Endothelial cell of umbilical vein (primary cell): ENCODE results near the gene EFCAB5. TPM values are rescaled to one million over a fixed set of nuclear protein-coding genes. Genes with fewer than 3 reads are reported as not detected.

ENCODE experiments used
- BruUV-seq: library from RNA; stranded (reverse); fragments of 400-500 nt; replicated peaks from 2 replicates; lab custom pipeline; 2021; lab: Mats Ljungman, UMichigan
- CTCF ChIA-PET: fragments of 300-600, 350-600 bp; sonication (Branson Sonifier 250); formaldehyde crosslinking; loops from one replicate; lab custom pipeline; 2021; ENCODE audit warnings: antibody characterized with exemption, inconsistent platforms; lab: Charles Lee
- POLR2A ChIA-PET: fragments of 300-600, 350-600 bp; sonication (Branson Sonifier 250); formaldehyde crosslinking; loops from one replicate; lab custom pipeline; 2021; ENCODE audit warnings: antibody characterized with exemption, inconsistent platforms; lab: Charles Lee
- DNase-seq: peaks from one replicate; pipeline ENCODE4 v3.0.0-alpha.2; 2011; ENCODE audit warnings: low read depth, low spot score
- FAIRE-seq: peaks from 2 replicates; lab custom pipeline; 2011; peaks lifted over from hg19 to GRCh38; lab: Jason Lieb, UNC
- H2AFZ ChIP-seq: 2 replicates; pipeline ENCODE4 v1.6.0; 2012; ENCODE audit warnings: low read depth, low read length, control low read depth, inconsistent platforms
- H3K27ac ChIP-seq: 2 replicates; pipeline ENCODE4 v1.5.1; 2011; ENCODE audit warnings: low read depth, mild to moderate bottlenecking, control low read depth, low read length, moderate library complexity; ENCODE audit not compliant: insufficient read depth
- H3K27me3 ChIP-seq, 2 experiments: 2 replicates each; pipeline versions ENCODE4 v1.6.0 to v1.6.1; 2011; ENCODE audit warnings: low read length in 2 of 2, mixed read lengths in 1 of 2; ENCODE audit not compliant: control insufficient read depth in 2 of 2, insufficient read depth in 2 of 2
- H3K36me3 ChIP-seq, 2 experiments: 2 replicates in 1 of 2; 3 replicates in 1 of 2; pipeline ENCODE4 v1.5.1; 2011; ENCODE audit warnings: low read length in 2 of 2, mild to moderate bottlenecking in 1 of 2, moderate library complexity in 1 of 2; ENCODE audit not compliant: control insufficient read depth in 2 of 2, insufficient read depth in 2 of 2; ENCODE audit errors: extremely low read depth in 1 of 2
- H3K4me1 ChIP-seq: 3 replicates; pipeline ENCODE4 v1.5.1; 2011; ENCODE audit warnings: mild to moderate bottlenecking, low read length; ENCODE audit not compliant: control insufficient read depth, insufficient read depth; ENCODE audit errors: extremely low read depth
- H3K4me2 ChIP-seq: 2 replicates; pipeline ENCODE4 v1.6.1; 2011; ENCODE audit warnings: low read length, control low read depth, mixed read lengths; ENCODE audit not compliant: insufficient read depth
- H3K4me3 ChIP-seq, 3 experiments: fragments of 200-600 bp in 1 of 3; sonication (generic), shearing (Covaris generic) in 1 of 3; replicated peaks in 1 of 3; 2 replicates each; pipeline ENCODE4 v1.5.1; 2011 to 2016; ENCODE audit warnings: control low read depth in 3 of 3, low read length in 3 of 3, mild to moderate bottlenecking in 2 of 3, inconsistent platforms in 1 of 3, low read depth in 1 of 3, moderate library complexity in 1 of 3; ENCODE audit not compliant: insufficient read depth in 1 of 3
- H3K79me2 ChIP-seq: 2 replicates; pipeline ENCODE4 v1.6.0; 2012; ENCODE audit warnings: low read length, inconsistent platforms; ENCODE audit not compliant: control insufficient read depth, insufficient read depth
- H3K9ac ChIP-seq: replicated peaks from 2 replicates; pipeline ENCODE3; 2011; ENCODE audit warnings: low read length, control low read depth; ENCODE audit not compliant: insufficient read depth; ENCODE audit errors: extremely low read depth
- H3K9me1 ChIP-seq: replicated peaks from 3 replicates; pipeline ENCODE4 v1.6.0; 2011; ENCODE audit warnings: mild to moderate bottlenecking, low read length; ENCODE audit not compliant: control insufficient read depth, insufficient read depth; ENCODE audit errors: extremely low read depth
- H3K9me3 ChIP-seq: replicated peaks from 2 replicates; pipeline ENCODE4 v1.5.1; 2012; ENCODE audit warnings: low read length, inconsistent platforms; ENCODE audit not compliant: control insufficient read depth, insufficient read depth
- H4K20me1 ChIP-seq: replicated peaks from 2 replicates; pipeline ENCODE3; 2011; ENCODE audit warnings: mild to moderate bottlenecking, low read length; ENCODE audit not compliant: control insufficient read depth, insufficient read depth; ENCODE audit errors: extremely low read depth
- CTCF ChIP-seq, 2 donors: IDR thresholded peaks; 1 replicate in 1 of 2; 2 replicates in 1 of 2; pipeline ENCODE4 v1.5.1; 2011; ENCODE audit warnings: low read length in 2 of 2, mild to moderate bottlenecking in 2 of 2, moderate library complexity in 2 of 2, control low read depth in 1 of 2, inconsistent platforms in 1 of 2, low read depth in 1 of 2; ENCODE audit not compliant: insufficient read depth in 1 of 2; ENCODE audit errors: extremely low read depth in 1 of 2
- EZH2 ChIP-seq: IDR thresholded peaks from 2 replicates; pipeline ENCODE4 v1.6.1; 2012; ENCODE audit warnings: borderline replicate concordance, low read depth, mild to moderate bottlenecking, moderate library complexity, low read length, inconsistent platforms; ENCODE audit not compliant: severe bottlenecking
- FOS ChIP-seq: IDR thresholded peaks from 2 replicates; pipeline ENCODE4 v1.6.1; 2011; ENCODE audit warnings: mild to moderate bottlenecking, low read length, moderate library complexity, borderline replicate concordance; ENCODE audit not compliant: insufficient read depth
- GATA2 ChIP-seq: IDR thresholded peaks from 2 replicates; pipeline ENCODE4 v1.7.0; 2011; ENCODE audit warnings: low read depth, mild to moderate bottlenecking, moderate library complexity, mixed read lengths, low read length; ENCODE audit not compliant: insufficient read length, insufficient read depth
- JUN ChIP-seq: IDR thresholded peaks from 2 replicates; pipeline ENCODE4 v1.6.1; 2011; ENCODE audit warnings: borderline replicate concordance, low read depth; ENCODE audit not compliant: insufficient read length, insufficient read depth
- MYC ChIP-seq: IDR thresholded peaks from one replicate; pipeline ENCODE4 v1.6.1; 2011; ENCODE audit warnings: mild to moderate bottlenecking, low read depth, low read length
- POLR2A ChIP-seq: IDR thresholded peaks from 2 replicates; pipeline ENCODE4 v1.6.1; 2012; ENCODE audit warnings: low read depth, mild to moderate bottlenecking, control low read depth, low read length
- POLR2AphosphoS5 ChIP-seq: IDR thresholded peaks from 2 replicates; pipeline ENCODE4 v1.6.1; 2012; ENCODE audit warnings: low read depth, mild to moderate bottlenecking, control low read depth, low read length, moderate library complexity; ENCODE audit not compliant: insufficient read depth
- dilution Hi-C: fragments of 300-500 bp; cut with MboI; formaldehyde crosslinking; loops from one replicate; pipeline ENCODE4 v1.15.0; 2019; ENCODE audit warnings: low sequenced_read_pairs; ENCODE audit not compliant: extremely low pct_ligation_motif_present
- intact Hi-C: fragments of 100-400 bp; cut with micrococcal nuclease; formaldehyde crosslinking; loops from one replicate; pipeline ENCODE4 v1.10.0; 2022
- polyA plus RNA-seq, 4 experiments: library from polyadenylated mRNA; depleted of rRNA in 3 of 4; stranded (reverse) in 3 of 4; unstranded in 1 of 4; fragments of >200 nt; gene quantifications; 2 replicates each; pipeline versions ENCODE4 v1.2.1 to v1.2.3, GENCODE V29; 2011 to 2012; ENCODE audit warnings: missing spikeins in 1 of 4
- total RNA-seq: library from RNA; stranded (reverse); gene quantifications from 2 replicates; pipeline ENCODE4 v1.2.3, GENCODE V29; 2021
- TF ChIP-seq, protein P1 (sequence below): IDR thresholded peaks from 2 replicates; pipeline ENCODE4 v1.6.1; 2011; ENCODE audit not compliant: insufficient read depth, insufficient read length

EFCAB5 gene
- total and polyA plus RNA-seq, 2 donors (not counting 3 experiments of a cell fraction or from before 2014, with no cell fraction given), result 0.04 to 0.40 TPM

DNA sequence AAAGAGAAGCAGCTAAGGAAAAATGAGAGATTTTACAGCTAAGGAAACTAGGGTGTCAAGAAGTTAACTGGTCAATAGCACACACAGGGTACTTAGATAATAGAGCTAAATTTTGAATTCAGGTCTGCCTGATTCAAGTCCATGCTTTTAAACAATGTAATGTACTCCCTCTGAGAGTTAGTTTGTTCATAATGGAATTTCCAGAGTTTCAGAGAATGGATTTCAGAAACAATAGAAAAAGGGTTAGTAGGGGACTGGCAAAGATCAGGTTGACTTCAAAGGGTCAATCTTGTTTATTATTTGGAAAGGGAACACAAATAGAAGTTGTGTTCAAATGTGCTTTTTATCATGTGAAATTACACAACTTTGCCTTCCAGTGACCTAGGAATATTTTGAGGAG is 193.1 kb downstream of the EFCAB5 start:
- CTCF ChIA-PET, result interaction anchor here (2.5 to 3.1 kb wide), 2 partner anchors 10 to 30 kb away, joined by 12 read pairs; no protein-coding TSS in a partner anchor

More for the DNA sequence above, 193.1 kb downstream of the EFCAB5 start:
- H3K4me2 ChIP-seq, result no peak overlapping the region
- H3K27ac ChIP-seq, result no peak overlapping the region
- POLR2A ChIA-PET, result no interaction called here
- intact Hi-C loops (no loop called here), dilution Hi-C loops (no loop called here)
- H3K36me3 ChIP-seq, result peaks cover 3 to 8% of the 10 kb centered on the region in 2 experiments
- DNase-seq, result no peak
- peaks cover 65% of the 10 kb centered on the region for H3K79me2 ChIP-seq
- no peaks in the 10 kb centered on the region for H3K9me3 ChIP-seq
- H3K4me3 ChIP-seq, result no peak overlapping the region
- H3K27me3 ChIP-seq, result no peaks in the 10 kb centered on the region
- no TSS peak for BruUV-seq
- no peaks in the 10 kb centered on the region for H3K9me1 ChIP-seq
- no peak overlapping the region for H3K9ac ChIP-seq
- H3K4me1 ChIP-seq, result no peaks in the 10 kb centered on the region
- no peak for FAIRE-seq
- H2AFZ ChIP-seq, result no peak overlapping the region
- TF ChIP-seq, protein P1, sequence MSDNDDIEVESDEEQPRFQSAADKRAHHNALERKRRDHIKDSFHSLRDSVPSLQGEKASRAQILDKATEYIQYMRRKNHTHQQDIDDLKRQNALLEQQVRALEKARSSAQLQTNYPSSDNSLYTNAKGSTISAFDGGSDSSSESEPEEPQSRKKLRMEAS, result no peak
- no peak for TF ChIP-seq POLR2A
- no peak for TF ChIP-seq EZH2
- no peak for TF ChIP-seq POLR2AphosphoS5
- TF ChIP-seq JUN, result no peak
- TF ChIP-seq MYC, result no peak
- TF ChIP-seq FOS, result no peak
- TF ChIP-seq CTCF (IDR thresholded peaks at IDR 0.05; ENCODE audit: extremely low read depth in 1 of 2, insufficient read depth in 1 of 2, low read depth in 1 of 2, low read length in 2 of 2), result no peak
- TF ChIP-seq GATA2, result no peak
- H4K20me1 ChIP-seq, result no peaks in the 10 kb centered on the region
